Stomach (tissue), 4 donors: ENCODE results near the gene TCFL5.

Experiments used
- CTCF ChIP-seq, 7 experiments: fragments of 450-650 bp in 4 of 7; fragments of 200-600 bp in 3 of 7; sonication (generic) in 3 of 7; IDR thresholded peaks; one replicate each; pipeline ENCODE4 v1.5.1; 2016 to 2019; ENCODE audit warnings: antibody characterized with exemption in 7 of 7, control low read depth in 2 of 7, mild to moderate bottlenecking in 1 of 7
- EP300 ChIP-seq: sonication (generic); formaldehyde crosslinking; IDR thresholded peaks from one replicate; pipeline ENCODE4 v1.6.1; 2017; ENCODE audit warnings: antibody characterized with exemption
- POLR2A ChIP-seq, 4 donors: fragments of 450-650 bp; IDR thresholded peaks; one replicate each; pipeline ENCODE4 v1.6.1; 2016; ENCODE audit warnings: antibody characterized with exemption in 4 of 4, control low read depth in 2 of 4, mild to moderate bottlenecking in 1 of 4, moderate library complexity in 1 of 4
- POLR2AphosphoS5 ChIP-seq, 3 donors: sonication (generic); formaldehyde crosslinking; IDR thresholded peaks; one replicate each; pipeline ENCODE4 v1.6.1; 2016; ENCODE audit warnings: antibody characterized with exemption in 3 of 3

- TF ChIP-seq CTCF (IDR thresholded peaks at IDR 0.05), result no peak
- TF ChIP-seq POLR2A (IDR thresholded peaks at IDR 0.05), result no peak
- no peak for TF ChIP-seq POLR2AphosphoS5 (IDR thresholded peaks at IDR 0.05)
- TF ChIP-seq EP300, result no peak
Measured at GRCh38 chr20:62792182-62792939, 69.3 kb downstream of the TCFL5 start.
